Effector memory CD4-positive, alpha-beta T cell (primary cell): ENCODE results near the gene ERMAP.
"Not testable (repeated sequence)": the region's sequence is repeated elsewhere in the genome, so short reads cannot be mapped to it uniquely, and the experiment has no call there.

Experiments
- DNase-seq, 3 donors: peaks; one replicate each; pipeline ENCODE4 v3.0.0-alpha.2; 2020
- H3K27ac ChIP-seq: 2 replicates; pipeline ENCODE4 v1.7.0; 2013; ENCODE audit warnings: mild to moderate bottlenecking, low read length, moderate library complexity; ENCODE audit not compliant: insufficient read depth, poor library complexity, severe bottlenecking
- H3K27me3 ChIP-seq: replicated peaks from 2 replicates; pipeline ENCODE4 v1.7.0; 2013; ENCODE audit warnings: mild to moderate bottlenecking, low read length; ENCODE audit not compliant: insufficient read depth, control insufficient read depth, poor library complexity, severe bottlenecking
- H3K36me3 ChIP-seq: 2 replicates; pipeline ENCODE4 v1.7.0; 2013; ENCODE audit warnings: mild to moderate bottlenecking, low read length, moderate library complexity; ENCODE audit not compliant: control insufficient read depth, insufficient read depth
- H3K4me1 ChIP-seq: 2 replicates; pipeline ENCODE4 v1.7.0; 2013; ENCODE audit warnings: low read length, mild to moderate bottlenecking; ENCODE audit not compliant: control insufficient read depth, insufficient read depth, poor library complexity, severe bottlenecking
- H3K4me3 ChIP-seq: 2 replicates; pipeline ENCODE4 v1.7.0; 2013; ENCODE audit warnings: low read length, low read depth, mild to moderate bottlenecking; ENCODE audit not compliant: insufficient read depth, poor library complexity, severe bottlenecking
- H3K9me3 ChIP-seq: 2 replicates; pipeline ENCODE4 v1.7.0; 2013; ENCODE audit warnings: mild to moderate bottlenecking, low read length, moderate library complexity; ENCODE audit not compliant: control insufficient read depth

ERMAP gene

GRCh38 chr1:42806593-42806992 lies 10.3 kb upstream of the ERMAP start:
- Histone ChIP-seq H3K27ac (no peak overlapping the region), H3K4me3 (no peak overlapping the region), H3K27me3 (no peaks in the 10 kb centered on the region), H3K4me1 (no peaks in the 10 kb centered on the region), H3K9me3 (no peaks in the 10 kb centered on the region), H3K36me3 (no peaks in the 10 kb centered on the region)
- no peak for DNase-seq

- Histone ChIP-seq H3K36me3 (no peaks in the 10 kb centered on the region), H3K27me3 (no peaks in the 10 kb centered on the region), H3K9me3 (no peaks in the 10 kb centered on the region), H3K4me3 (no peak overlapping the region), H3K27ac (no peak overlapping the region), H3K4me1 (no peaks in the 10 kb centered on the region)
- no peak for DNase-seq
Measured at GRCh38 chr1:42807056-42807668, 9.8 kb upstream of the ERMAP start.

GRCh38 chr1:42814815-42815214 lies 2.1 kb upstream of the ERMAP start:
- not testable (repeated sequence) for H3K9me3 ChIP-seq, H3K27ac ChIP-seq

GRCh38 chr1:42815941-42816584 lies 859 bp upstream of the ERMAP start:
- H3K36me3 ChIP-seq: no peaks in the 10 kb centered on the region
- no peak for DNase-seq
- peaks cover 16% of the 10 kb centered on the region for H3K4me1 ChIP-seq

More at GRCh38 chr1:42814815-42815214, 2.1 kb upstream of the ERMAP start:
- not testable (repeated sequence) for H3K36me3 ChIP-seq, H3K27me3 ChIP-seq, DNase-seq, H3K4me3 ChIP-seq
- peaks cover 16% of the 10 kb centered on the region for H3K4me1 ChIP-seq

GRCh38 chr1:42817440-42817767 lies 482 bp downstream of the ERMAP start:
- Histone ChIP-seq H3K9me3 (no peaks in the 10 kb centered on the region), H3K4me1 (peaks cover 16% of the 10 kb centered on the region), H3K27me3 (no peaks in the 10 kb centered on the region), H3K36me3 (no peaks in the 10 kb centered on the region), H3K27ac (peak overlapping the region; percentile 92), H3K4me3 (peak overlapping the region; percentile 94)
- no peak for DNase-seq

More at GRCh38 chr1:42815941-42816584, 859 bp upstream of the ERMAP start:
- no peaks in the 10 kb centered on the region for H3K9me3 ChIP-seq
- peak overlapping the region; percentile 92 for H3K27ac ChIP-seq
- no peaks in the 10 kb centered on the region for H3K27me3 ChIP-seq
- peak overlapping the region; percentile 94 for H3K4me3 ChIP-seq

GRCh38 chr1:42817976-42818375 lies 1.1 kb downstream of the ERMAP start:
- Histone ChIP-seq H3K4me3 (no peak overlapping the region), H3K36me3 (no peaks in the 10 kb centered on the region), H3K27me3 (no peaks in the 10 kb centered on the region), H3K27ac (no peak overlapping the region), H3K9me3 (no peaks in the 10 kb centered on the region), H3K4me1 (peaks cover 16% of the 10 kb centered on the region)
- DNase-seq: no peak

GRCh38 chr1:42820813-42821212 lies 3.9 kb downstream of the ERMAP start:
- DNase-seq: no peak
- Histone ChIP-seq H3K4me1 (peaks cover 15% of the 10 kb centered on the region), H3K27ac (no peak overlapping the region), H3K36me3 (no peaks in the 10 kb centered on the region), H3K9me3 (no peaks in the 10 kb centered on the region), H3K27me3 (no peaks in the 10 kb centered on the region), H3K4me3 (no peak overlapping the region)

- Histone ChIP-seq H3K4me3 (no peak overlapping the region), H3K4me1 (peaks cover 9% of the 10 kb centered on the region), H3K36me3 (no peaks in the 10 kb centered on the region), H3K27ac (no peak overlapping the region), H3K9me3 (no peaks in the 10 kb centered on the region), H3K27me3 (no peaks in the 10 kb centered on the region)
- no peak for DNase-seq
Measured at GRCh38 chr1:42821690-42822089, 4.8 kb downstream of the ERMAP start.

- H3K9me3 ChIP-seq: no peaks in the 10 kb centered on the region
- no peak overlapping the region for H3K4me3 ChIP-seq
- H3K4me1 ChIP-seq: peaks cover 3% of the 10 kb centered on the region
- DNase-seq: no peak
- H3K27ac ChIP-seq: no peak overlapping the region
- H3K36me3 ChIP-seq: no peaks in the 10 kb centered on the region
- no peaks in the 10 kb centered on the region for H3K27me3 ChIP-seq
Measured at GRCh38 chr1:42822800-42823392, 6.0 kb downstream of the ERMAP start.

GRCh38 chr1:42824481-42825035 lies 7.6 kb downstream of the ERMAP start:
- H3K4me1 ChIP-seq: no peaks in the 10 kb centered on the region
- H3K9me3 ChIP-seq: no peaks in the 10 kb centered on the region
- no peak overlapping the region for H3K4me3 ChIP-seq
- H3K27me3 ChIP-seq: no peaks in the 10 kb centered on the region
- no peak for DNase-seq
- H3K36me3 ChIP-seq: no peaks in the 10 kb centered on the region
- no peak overlapping the region for H3K27ac ChIP-seq
